Activated CD4-positive, alpha-beta T cell treated with anti-CD3 and anti-CD28 coated beads, Interleukin-2, amount 50 U/mL, for 4 hours (primary cell): Measurements from ENCODE around the gene WDR45B.
"Not testable (repeated sequence)": the region's sequence is repeated elsewhere in the genome, so short reads cannot be mapped to it uniquely, and the experiment has no call there.

ENCODE experiments used
- DNase-seq, 2 experiments: peaks; one replicate each; pipeline ENCODE4 v3.0.0-alpha.2; 2020

Gene WDR45B

GRCh38 chr17:82655523-82655922 is 7.3 kb upstream of the WDR45B start:
- DNase-seq: no peak

DNA sequence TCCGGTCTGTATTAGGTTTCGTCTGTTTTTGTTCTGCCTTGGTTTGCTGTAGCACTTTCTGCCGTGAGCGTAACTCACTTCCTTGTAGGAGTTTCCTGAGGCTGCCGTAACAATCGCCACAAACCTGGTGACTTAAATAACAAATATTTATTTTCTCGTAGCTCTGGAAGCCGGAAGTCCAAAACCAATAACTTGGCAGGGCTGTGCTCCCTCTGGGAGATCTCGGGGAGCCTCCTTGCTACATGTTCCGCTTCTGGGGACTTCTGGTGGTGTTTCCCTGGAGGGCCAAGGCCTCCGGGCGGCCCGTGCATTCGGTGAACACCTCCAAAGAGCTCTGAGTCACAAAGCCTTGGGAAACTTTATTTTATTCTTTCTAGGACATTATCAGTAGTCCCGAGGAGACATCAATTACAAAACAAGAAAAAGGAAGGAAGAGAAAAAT is 6.8 kb upstream of the WDR45B start:
- no peak for DNase-seq

DNA sequence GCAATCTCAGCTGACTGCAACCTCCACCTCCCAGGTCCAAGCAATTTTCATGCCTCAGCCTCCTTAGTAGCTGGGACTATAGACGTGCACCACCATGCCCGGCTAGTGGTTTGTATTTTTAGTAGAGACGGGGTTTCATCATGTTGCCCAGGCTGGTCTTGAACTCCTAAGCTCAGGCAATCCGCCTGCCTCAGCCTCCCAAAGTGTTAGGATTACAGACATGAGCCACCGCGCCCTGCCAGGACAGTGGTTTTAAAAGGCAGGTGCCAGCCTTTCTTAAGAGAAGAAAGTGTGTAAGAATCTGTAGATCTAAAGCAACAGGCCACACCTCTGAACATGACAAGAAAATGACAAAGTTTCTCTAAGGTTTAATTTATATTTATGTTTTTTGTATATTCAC is 6.4 kb upstream of the WDR45B start:
- DNase-seq: not testable (repeated sequence)

DNA sequence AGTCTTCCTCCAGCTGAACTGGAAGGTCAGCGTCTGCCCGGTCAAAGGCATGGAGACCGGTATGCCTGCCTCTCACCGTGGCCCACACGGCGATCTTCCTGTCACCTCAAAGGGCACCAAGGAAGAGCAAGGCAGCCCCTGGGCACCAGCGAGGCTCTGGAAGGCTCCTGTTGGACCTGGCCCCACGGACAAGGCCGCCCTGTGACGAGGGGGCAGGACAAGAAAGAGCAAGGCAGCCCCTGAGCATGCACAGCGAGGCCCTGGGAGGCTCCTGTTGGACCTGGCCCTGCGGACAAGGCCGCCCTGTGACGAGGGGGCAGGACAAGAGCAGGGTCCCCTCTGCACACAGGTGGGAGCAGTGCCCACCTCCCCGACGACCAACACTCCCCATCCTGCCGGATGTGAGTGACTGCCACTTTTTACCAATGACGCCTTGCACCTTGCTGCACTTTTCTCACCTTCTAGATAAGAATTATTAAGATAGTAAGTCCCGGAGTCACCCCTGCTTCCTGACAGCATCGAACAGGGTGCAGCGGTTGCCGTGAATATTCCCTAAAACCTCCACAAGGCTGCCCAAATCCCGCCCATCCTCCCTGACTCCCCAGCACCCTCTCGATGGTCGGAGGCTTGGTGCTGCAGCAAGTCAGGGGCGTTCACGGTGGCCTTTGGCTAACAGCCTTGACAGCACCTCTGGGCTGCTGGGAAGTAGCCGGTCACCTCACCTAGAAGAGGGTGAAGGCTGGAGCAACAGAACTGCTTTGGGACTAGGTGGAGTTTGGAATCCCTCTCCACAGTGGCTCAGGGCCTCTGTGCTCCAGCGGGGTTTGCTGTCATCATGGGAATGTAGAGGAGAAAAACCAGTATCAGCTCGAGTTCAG is 5.6 kb upstream of the WDR45B start:
- no peak for DNase-seq

DNA sequence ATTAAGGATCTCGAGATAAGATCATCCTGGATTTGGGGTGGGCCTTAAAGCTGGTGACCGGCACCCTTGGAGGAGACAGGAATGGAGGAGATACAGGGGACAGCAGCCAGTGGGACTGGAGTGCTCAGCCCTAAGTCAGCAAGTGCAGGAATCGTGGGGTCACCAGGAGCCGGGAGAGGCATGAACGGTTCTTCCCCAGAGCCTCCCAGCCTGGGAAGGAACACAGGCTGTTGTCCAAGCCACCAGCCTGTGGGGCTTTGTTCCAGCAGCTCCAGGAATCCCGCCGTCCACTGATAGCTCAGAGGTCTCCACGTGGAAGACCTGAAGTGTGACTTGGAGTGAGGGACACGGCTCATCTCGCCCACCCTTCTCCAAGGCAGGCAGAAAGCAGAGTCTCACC is 2.5 kb upstream of the WDR45B start:
- DNase-seq: no peak

DNA sequence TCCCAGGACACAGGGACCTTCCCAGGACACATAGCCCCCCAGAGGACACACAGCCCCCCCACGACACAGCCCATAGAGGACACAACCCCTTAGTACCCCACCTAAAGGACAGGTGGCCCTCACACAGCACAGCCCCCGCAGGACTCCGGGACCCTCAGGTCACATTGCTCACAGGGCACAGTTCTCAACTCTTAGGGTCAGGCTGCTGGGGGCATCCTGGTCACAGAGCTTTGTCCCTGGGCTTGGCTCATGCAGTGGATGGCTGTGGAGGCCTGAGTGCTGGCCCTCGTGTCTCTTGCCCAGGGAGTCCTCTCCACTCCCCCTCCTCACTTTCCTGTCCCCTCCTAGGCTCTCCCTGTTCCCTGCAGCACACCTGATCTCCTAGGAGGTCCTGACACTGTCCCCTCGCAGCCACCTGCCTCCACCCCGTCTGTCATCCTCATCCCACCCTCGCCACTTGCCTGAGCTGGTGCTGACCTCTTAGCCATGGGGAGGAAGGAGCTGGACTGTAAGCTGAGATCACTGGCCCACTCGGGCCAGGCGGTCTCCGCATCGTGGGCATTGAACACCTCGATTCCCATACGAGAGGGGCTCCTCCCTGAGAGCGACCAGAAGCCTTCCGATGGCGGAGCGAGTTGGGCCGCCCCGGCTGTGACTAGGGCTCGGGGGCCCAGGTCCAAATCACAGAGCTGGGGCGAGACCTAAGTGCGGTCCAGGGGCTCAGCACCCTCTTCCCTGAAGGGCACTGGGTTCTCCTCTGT is 1.4 kb upstream of the WDR45B start:
- DNase-seq: no peak

DNA sequence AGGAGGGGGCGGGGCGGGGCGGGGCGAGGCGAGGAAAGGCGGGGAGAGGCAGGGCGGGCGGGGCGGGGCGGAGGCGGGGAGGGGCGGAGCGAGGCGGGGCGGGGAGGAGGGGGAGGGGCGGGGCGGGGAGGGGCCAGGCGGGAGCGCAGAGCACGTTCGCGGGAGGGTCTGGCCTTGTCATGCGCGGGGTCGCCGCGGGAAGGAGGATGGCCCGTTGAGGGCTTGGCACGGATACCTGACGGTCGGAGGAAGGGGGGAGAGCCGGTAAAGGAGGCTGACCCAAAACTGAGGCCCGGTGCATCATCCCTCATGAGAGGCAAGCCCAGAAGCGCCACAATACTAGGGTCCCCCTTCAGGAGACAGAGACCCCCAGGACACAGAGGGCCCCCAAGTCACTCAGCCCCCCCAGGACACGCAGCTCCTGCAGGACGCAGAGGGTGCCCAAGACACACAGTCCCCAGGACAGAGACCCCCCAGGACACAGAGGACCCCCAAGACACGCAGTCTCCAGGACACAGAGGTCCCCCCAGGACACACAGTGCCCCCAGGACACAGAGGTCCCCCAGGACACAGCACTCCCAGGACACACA is 593 bp upstream of the WDR45B start:
- no peak for DNase-seq

DNA sequence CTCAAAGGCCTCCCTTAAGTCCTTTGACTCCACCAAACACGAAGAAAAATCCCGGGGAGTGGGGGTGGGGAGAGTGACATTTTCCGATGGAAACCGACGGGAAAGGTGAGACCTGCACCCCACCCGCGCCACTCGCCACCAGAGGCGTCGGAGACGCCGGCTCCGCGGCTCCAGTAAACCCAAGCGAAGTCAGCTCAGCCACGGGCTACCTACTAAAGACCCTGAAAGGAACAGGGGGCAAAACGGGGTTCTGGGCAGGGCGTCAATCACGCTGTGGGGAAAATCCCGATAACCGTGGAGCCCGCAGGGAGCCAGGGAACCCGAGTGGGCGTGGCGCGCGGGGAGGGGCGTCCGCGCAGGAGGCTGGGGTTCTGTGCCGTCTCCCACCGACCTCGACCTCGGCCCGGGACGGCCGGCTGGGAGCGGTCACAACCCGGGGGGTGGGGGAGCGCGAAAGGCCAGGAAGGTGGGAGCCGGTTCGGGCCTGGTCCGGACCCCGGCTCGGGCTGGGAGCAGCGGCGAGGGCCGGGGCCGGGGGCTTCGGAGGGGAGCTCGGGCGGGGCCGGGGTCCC is 565 bp downstream of the WDR45B start:
- DNase-seq: peak; percentile 20 to 28

- no peak for DNase-seq
Observed at GRCh38 chr17:82645516-82645915, 2.7 kb downstream of the WDR45B start.

GRCh38 chr17:82644148-82644547 is 4.1 kb downstream of the WDR45B start:
- DNase-seq: no peak

DNA sequence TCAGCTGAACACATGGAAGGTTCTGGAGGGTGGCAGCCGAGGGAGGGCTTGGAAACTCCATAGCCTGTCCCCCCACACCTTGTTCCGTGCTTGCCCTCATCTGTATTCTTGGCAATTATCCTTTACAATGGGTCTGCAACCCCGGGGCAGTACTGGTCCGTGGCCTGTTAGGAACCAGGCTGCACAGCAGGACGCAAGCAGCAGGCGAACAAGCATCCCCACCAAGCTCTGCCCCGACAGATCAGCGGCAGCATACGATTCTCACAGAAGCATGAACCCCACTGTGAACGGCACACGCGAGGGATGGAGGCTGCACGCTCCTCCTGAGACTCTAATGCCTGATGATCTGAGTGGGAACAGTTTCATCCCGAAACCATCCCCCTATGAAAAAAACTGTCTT is 6.2 kb downstream of the WDR45B start:
- DNase-seq: no peak

- no peak for DNase-seq
Observed at GRCh38 chr17:82640036-82640435, 8.2 kb downstream of the WDR45B start.

GRCh38 chr17:82639628-82640027 is 8.6 kb downstream of the WDR45B start:
- no peak for DNase-seq

GRCh38 chr17:82638183-82638773 is 10.0 kb downstream of the WDR45B start:
- DNase-seq: no peak

- DNase-seq: no peak
Observed at GRCh38 chr17:82636626-82637598, 11.3 kb downstream of the WDR45B start.

DNA sequence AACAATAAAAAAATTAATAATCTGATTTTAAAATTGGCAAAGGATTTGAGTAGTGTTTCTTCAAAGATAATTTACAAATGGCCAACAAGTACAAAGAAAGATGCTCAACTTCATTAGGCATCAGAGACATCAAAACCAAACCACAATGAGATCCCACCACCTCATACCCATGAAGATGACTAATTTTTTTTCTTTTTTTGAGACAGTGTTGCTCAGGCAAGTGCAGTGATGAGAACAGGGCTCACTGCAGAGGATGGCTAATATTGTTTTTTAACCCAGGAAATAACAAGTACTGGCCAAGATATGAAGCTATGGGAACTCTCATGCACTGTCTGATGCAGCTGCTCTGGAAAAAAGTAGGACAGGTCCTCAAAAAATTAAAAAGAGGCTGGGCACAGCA is 14.9 kb downstream of the WDR45B start:
- DNase-seq: no peak

DNA sequence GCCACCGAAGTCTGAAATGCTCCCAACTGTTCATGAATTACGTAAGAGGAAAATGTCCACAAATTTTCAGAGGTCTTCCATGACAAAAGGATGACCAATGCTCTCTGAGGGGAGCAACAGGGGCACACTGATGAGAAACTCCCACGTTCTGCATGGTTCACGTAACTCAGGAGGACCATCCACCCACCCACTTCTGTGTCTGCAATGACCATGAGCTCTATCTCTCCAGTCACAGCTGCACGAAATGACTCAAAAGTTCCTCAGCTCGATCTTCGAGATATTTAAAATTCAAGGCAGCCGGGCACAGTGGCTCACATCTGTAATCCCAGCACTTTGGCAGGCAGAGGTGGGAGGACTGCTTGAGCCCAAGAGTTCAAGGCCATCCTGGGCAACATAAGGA is 15.8 kb downstream of the WDR45B start:
- no peak for DNase-seq

DNA sequence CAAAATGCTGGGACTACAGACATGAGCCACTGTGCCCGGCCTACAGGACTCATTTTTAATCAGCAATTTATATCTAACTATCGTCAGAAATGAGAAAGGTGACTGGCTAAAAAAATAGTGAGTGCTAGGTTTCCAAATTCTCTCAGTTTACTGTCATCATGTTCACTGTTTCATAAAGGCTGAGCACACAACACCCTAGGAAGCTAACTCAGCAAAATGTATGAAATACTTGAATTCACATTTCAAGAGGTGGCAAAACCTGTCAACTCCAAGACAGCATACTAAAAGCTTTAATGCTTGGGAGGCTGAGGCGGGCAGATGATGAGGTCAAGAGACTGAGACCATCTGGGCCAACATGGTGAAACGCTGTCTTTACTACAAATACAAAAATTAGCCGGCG is 16.7 kb downstream of the WDR45B start:
- no peak for DNase-seq

DNA sequence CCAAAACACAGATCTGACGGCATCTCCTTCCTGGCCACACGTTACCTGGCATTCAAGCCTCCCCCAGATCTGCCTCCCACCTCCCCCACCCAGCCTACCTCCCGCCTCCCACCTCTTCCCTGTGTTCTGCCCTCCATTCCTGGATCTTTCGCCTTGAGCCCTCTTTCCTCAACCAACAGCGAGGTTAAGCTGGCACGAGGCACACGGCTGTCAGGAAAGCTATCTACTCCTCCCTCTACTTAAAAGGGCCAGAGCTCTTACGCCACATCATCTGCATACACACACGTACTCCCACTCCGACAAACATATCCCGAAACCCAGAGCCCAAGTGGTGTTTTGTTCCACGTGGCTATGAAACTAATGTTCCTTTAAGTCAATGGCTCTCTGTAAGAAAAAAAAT is 18.0 kb downstream of the WDR45B start:
- no peak for DNase-seq

DNA sequence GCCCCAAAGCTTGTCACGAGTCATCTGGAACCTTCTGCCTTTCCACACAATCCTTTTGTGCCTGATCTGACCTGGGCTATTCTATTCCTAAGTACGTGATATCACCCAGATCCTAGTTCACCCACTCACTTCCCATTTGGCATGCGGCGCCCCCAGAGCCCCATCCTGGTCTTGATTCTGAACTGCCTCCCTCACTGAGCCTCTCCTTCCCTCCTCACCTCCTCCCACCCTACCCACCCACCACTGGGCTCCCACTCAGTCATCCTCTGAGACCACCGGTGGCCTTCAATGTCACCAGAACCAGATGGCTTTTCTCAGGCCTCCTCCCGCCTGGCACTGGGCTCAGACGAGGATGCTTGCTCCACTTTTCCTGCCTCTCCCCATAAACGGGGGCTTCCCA is 18.5 kb downstream of the WDR45B start:
- no peak for DNase-seq

- DNase-seq: no peak
Observed at GRCh38 chr17:82627405-82627804, 20.8 kb downstream of the WDR45B start.

DNA sequence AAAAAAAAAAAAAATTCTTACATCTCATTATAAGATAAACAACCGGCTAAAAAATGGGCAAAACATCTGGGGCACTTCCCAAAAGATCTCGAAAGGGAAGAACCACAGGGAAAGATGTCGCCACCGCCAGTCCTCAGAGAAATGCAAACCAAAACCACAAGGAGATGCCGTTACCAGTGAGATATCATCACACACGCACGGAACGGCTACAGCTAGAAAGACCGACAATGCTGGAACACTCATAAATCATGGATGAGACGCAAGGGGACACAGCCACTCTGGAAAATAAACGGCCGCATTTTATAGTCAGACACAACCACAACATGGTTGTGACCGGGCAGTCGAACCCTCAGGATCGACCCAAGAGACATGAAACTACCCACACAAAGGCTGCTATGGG is 24.5 kb downstream of the WDR45B start:
- DNase-seq: no peak
